Measurements from ENCODE around the gene LRP1. TPM values are rescaled to one million over a fixed set of nuclear protein-coding genes. Genes with fewer than 3 reads are reported as not detected.

The LRP1 gene
- total RNA-seq, 1 experiment from 2014 or later: 12.4 TPM

DNA sequence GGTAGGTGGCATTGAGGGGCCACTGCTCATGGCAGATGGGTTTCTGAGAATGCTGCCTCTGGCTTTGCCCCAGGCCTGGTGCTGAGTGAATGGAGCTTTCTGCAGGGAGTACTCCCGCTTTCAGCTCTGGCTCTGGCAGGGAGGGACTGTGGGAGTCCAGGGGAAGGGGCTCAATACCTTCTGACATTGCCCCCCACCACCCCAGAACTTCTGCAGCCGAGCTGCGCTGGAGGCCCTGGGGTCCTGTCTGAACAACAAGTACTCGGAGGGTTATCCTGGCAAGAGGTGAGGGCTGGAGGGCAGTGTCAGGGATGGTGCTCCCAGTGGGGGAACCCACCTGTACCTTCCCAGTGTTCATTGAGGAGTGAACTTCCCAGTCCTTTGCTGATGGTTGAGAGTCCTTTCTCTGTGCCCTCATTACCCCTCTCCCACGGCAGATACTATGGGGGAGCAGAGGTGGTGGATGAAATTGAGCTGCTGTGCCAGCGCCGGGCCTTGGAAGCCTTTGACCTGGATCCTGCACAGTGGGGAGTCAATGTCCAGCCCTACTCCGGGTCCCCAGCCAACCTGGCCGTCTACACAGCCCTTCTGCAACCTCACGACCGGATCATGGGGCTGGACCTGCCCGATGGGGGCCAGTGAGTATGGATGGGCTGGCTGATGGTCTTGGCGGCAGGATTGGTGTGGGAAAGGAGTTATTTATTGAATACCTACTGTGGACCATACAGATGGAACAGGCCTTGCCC, 103.2 kb downstream of the LRP1 start:
- Mint-ChIP-seq H3K4me3 (ENCODE audit: low read depth, unreplicated experiment) (peak overlapping the region; percentile 98), H3K36me3 (ENCODE audit: insufficient read depth, unreplicated experiment) (peaks cover 73% of the 10 kb centered on the region), H3K9me3 (ENCODE audit: low read depth, unreplicated experiment) (no peaks in the 10 kb centered on the region), H3K4me1 (ENCODE audit: low read depth, unreplicated experiment) (peaks cover 35% of the 10 kb centered on the region), H3K27ac (ENCODE audit: unreplicated experiment) (peak overlapping the region; percentile 99), H3K27me3 (ENCODE audit: unreplicated experiment) (peaks cover 18% of the 10 kb centered on the region)
- BruUV-seq (replicated peaks): no TSS peak
- TF ChIP-seq, protein P1, sequence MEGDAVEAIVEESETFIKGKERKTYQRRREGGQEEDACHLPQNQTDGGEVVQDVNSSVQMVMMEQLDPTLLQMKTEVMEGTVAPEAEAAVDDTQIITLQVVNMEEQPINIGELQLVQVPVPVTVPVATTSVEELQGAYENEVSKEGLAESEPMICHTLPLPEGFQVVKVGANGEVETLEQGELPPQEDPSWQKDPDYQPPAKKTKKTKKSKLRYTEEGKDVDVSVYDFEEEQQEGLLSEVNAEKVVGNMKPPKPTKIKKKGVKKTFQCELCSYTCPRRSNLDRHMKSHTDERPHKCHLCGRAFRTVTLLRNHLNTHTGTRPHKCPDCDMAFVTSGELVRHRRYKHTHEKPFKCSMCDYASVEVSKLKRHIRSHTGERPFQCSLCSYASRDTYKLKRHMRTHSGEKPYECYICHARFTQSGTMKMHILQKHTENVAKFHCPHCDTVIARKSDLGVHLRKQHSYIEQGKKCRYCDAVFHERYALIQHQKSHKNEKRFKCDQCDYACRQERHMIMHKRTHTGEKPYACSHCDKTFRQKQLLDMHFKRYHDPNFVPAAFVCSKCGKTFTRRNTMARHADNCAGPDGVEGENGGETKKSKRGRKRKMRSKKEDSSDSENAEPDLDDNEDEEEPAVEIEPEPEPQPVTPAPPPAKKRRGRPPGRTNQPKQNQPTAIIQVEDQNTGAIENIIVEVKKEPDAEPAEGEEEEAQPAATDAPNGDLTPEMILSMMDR (IDR thresholded peaks at IDR 0.05; ENCODE audit: unreplicated experiment): no peak
- CTCF ChIA-PET: interaction anchor here (2.0 to 2.4 kb wide), 2 partner anchors 11 to 18 kb away, joined by 6 to 26 read pairs; no protein-coding TSS in a partner anchor
- intact Hi-C loops (cut with micrococcal nuclease; ENCODE audit: unreplicated experiment): no loop called here
- DNase-seq: no peak

DNA sequence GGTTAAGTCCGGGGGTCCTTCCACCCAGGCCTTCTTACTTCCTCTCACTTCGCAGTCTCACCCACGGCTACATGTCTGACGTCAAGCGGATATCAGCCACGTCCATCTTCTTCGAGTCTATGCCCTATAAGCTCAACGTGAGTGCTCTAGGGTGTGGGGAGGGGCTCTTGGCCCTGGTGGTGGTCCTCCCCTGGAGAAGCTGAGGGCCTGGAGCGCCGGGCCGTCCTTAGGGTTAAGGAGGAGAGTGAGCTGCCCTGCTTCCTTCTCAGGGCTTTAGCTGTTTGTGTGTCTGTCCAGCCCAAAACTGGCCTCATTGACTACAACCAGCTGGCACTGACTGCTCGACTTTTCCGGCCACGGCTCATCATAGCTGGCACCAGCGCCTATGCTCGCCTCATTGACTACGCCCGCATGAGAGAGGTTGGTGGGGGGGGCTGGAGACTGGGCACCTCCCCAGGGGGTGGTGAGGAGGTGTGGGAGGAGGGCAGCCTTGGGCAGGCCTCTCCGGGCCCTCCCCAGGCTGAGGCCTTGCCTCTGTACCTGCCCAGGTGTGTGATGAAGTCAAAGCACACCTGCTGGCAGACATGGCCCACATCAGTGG, 104.0 kb downstream of the LRP1 start:
- no peak for DNase-seq
- Mint-ChIP-seq H3K36me3 (ENCODE audit: insufficient read depth, unreplicated experiment) (peaks cover 79% of the 10 kb centered on the region), H3K27ac (ENCODE audit: unreplicated experiment) (no peak overlapping the region), H3K27me3 (ENCODE audit: unreplicated experiment) (peaks cover 10% of the 10 kb centered on the region), H3K4me1 (ENCODE audit: low read depth, unreplicated experiment) (peaks cover 28% of the 10 kb centered on the region), H3K9me3 (ENCODE audit: low read depth, unreplicated experiment) (no peaks in the 10 kb centered on the region), H3K4me3 (ENCODE audit: low read depth, unreplicated experiment) (no peak overlapping the region)
- intact Hi-C loops (cut with micrococcal nuclease; ENCODE audit: unreplicated experiment): no loop called here
- CTCF ChIA-PET: interaction anchor here (1.0 to 2.0 kb wide), 2 partner anchors 10 to 19 kb away, joined by 6 to 7 read pairs; no protein-coding TSS in a partner anchor
- no TSS peak for BruUV-seq (replicated peaks)
- TF ChIP-seq, protein P1 (IDR thresholded peaks at IDR 0.05; ENCODE audit: unreplicated experiment): no peak

- no peak for DNase-seq
- Mint-ChIP-seq H3K36me3 (ENCODE audit: insufficient read depth, unreplicated experiment) (peaks cover 90% of the 10 kb centered on the region), H3K9me3 (ENCODE audit: low read depth, unreplicated experiment) (no peaks in the 10 kb centered on the region), H3K4me1 (ENCODE audit: low read depth, unreplicated experiment) (peaks cover 22% of the 10 kb centered on the region), H3K4me3 (ENCODE audit: low read depth, unreplicated experiment) (no peak overlapping the region), H3K27me3 (ENCODE audit: unreplicated experiment) (peaks cover 11% of the 10 kb centered on the region), H3K27ac (ENCODE audit: unreplicated experiment) (peak overlapping the region; percentile 20)
- CTCF ChIA-PET: interaction anchor here (0.6 to 1.0 kb wide), 3 partner anchors 10 to 20 kb away, joined by 4 to 7 read pairs (median 5); no protein-coding TSS in a partner anchor
- TF ChIP-seq, protein P1 (IDR thresholded peaks at IDR 0.05; ENCODE audit: unreplicated experiment): no peak
- intact Hi-C loops (cut with micrococcal nuclease; ENCODE audit: unreplicated experiment): no loop called here
- BruUV-seq (replicated peaks): no TSS peak
Observed at GRCh38 chr12:57233357-57234232, 105.3 kb downstream of the LRP1 start.

DNA sequence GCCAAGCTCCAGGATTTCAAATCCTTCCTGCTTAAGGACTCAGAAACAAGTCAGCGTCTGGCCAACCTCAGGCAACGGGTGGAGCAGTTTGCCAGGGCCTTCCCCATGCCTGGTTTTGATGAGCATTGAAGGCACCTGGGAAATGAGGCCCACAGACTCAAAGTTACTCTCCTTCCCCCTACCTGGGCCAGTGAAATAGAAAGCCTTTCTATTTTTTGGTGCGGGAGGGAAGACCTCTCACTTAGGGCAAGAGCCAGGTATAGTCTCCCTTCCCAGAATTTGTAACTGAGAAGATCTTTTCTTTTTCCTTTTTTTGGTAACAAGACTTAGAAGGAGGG, 105.9 kb downstream of the LRP1 start:
- CTCF ChIA-PET: interaction anchor here (0.6 kb wide), 1 partner anchor 21 kb away, joined by 4 read pairs; no protein-coding TSS in a partner anchor
- intact Hi-C loops (cut with micrococcal nuclease; ENCODE audit: unreplicated experiment): no loop called here
- peak overlapping the region; percentile 20 for H3K27ac Mint-ChIP-seq (ENCODE audit: unreplicated experiment)
- peaks cover 22% of the 10 kb centered on the region for H3K4me1 Mint-ChIP-seq (ENCODE audit: low read depth, unreplicated experiment)
- TF ChIP-seq, protein P1 (IDR thresholded peaks at IDR 0.05; ENCODE audit: unreplicated experiment): no peak
- H3K4me3 Mint-ChIP-seq (ENCODE audit: low read depth, unreplicated experiment): no peak overlapping the region
- H3K27me3 Mint-ChIP-seq (ENCODE audit: unreplicated experiment): peaks cover 17% of the 10 kb centered on the region
- H3K36me3 Mint-ChIP-seq (ENCODE audit: insufficient read depth, unreplicated experiment): peaks cover 90% of the 10 kb centered on the region
- BruUV-seq (replicated peaks): no TSS peak
- no peak for DNase-seq
- no peaks in the 10 kb centered on the region for H3K9me3 Mint-ChIP-seq (ENCODE audit: low read depth, unreplicated experiment)

Data from Calu3 (cell line).